NOMO-1 treated with dmso at 0.1 percent for 144 hours (cell line): ENCODE results near the gene KCNIP4.
"Not testable (repeated sequence)": the region's sequence is repeated elsewhere in the genome, so short reads cannot be mapped to it uniquely, and the experiment has no call there.

Experiments used
- DNase-seq: peaks from one replicate; lab custom pipeline; 2025; ENCODE audit not compliant: unreplicated experiment; lab: John Stamatoyannopoulos, UW

Gene KCNIP4

GRCh38 chr4:21948347-21949072 lies at the start of gene KCNIP4:
Gene KCNIP4 (minus strand): TSS chr4:21948772.
- DNase-seq = no peak

DNA sequence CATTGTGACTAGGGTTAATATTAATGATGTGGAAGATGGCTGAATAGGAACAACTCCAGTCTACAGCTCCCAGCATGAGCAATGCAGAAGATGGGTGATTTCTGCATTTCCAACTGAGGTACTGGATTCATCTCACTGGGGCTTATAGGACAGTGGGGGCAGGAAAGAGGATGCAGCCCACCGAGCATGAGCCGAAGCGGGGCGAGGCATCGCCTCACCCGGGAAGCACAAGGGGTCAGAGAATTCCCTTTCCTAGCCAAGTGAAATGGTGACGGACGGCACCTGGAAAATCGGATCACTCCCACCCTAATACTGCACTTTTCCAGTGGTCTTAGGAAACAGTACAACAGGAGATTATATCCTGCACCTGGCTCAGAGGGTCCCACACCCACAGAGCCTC lies 48.0 kb upstream of the KCNIP4 start:
- DNase-seq = not testable (repeated sequence)

DNA sequence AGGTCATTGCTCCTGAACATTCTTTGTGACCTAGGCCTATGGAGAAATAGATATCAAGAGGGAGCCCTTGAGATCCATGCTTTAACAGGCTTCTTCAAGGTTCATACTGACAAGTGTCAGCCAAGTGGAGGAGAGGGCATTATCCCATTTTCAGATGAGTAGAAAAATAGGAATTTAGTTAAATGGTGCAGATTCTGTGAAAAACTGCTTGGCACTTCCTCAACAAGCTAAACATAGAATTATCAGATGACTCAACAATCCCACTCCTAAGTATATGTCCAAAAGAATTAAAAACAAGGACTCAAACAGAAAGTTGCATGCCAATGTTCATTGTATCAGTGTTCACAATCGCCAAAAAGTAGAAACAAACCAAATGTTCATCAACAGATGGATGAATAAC lies 43.8 kb upstream of the KCNIP4 start:
- DNase-seq = no peak

GRCh38 chr4:21991562-21991961 lies 43.0 kb upstream of the KCNIP4 start:
- no peak for DNase-seq

- DNase-seq = no peak
Observed at GRCh38 chr4:21991050-21991449, 42.5 kb upstream of the KCNIP4 start.

DNA sequence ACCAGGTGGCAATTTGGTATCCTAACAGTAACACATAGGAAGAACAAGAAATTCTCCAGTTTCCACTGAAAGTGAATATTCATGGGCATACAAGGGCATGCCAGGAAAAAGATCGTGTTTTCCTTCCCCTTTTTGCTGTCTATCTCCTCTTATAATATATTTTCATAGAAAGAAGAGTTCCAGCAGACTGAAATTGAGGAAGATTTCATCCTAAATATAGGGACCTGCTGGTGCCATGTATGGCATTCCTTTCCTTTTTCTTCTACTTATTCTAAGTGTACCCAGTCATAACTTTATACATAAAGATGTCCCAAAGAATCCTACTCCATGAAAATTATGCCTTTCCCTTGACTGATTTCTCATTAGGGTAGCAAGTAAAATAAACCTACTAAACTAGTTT lies 40.8 kb upstream of the KCNIP4 start:
- no peak for DNase-seq

- DNase-seq = no peak
Observed at GRCh38 chr4:21986307-21986706, 37.7 kb upstream of the KCNIP4 start.

DNA sequence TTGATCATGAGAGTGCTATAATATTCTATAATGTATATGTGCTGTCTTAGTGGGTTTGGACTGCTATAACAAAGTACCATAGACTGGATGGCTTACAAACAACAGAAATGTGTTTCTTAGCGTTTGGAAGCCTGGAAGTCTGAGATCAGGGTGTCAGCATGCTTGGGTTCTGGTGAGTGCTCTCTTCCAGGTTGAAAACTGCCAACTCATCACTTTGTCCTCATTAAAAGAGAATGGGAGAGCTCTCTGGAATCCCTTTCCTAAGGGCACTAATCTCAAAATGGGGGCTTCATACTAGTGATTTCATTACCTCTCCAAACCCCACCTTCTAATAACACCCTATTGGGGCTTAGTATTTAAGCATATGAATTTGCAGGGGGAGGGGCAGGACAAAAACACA lies 33.5 kb upstream of the KCNIP4 start:
- no peak for DNase-seq

- no peak for DNase-seq
Observed at GRCh38 chr4:21979196-21979595, 30.6 kb upstream of the KCNIP4 start.

DNA sequence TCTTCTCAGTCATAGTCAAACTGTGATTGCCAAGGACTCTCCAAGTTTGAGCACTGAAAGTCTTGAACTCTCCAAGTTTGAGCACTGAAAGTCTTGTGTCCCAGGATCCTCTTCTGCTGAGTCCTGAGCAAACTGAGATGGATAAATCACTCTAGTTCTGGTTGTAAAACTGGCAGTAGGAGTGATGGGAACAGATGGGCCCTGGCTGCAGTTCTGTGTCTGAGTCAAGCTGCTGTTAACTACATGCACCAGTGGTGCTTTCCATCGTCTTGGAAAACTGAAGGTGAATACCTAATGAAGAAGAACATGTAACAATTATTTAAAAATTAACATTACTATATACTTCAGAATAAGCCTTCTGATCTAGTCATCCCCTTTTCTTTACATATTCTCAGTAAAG lies 27.6 kb upstream of the KCNIP4 start:
- no peak for DNase-seq

DNA sequence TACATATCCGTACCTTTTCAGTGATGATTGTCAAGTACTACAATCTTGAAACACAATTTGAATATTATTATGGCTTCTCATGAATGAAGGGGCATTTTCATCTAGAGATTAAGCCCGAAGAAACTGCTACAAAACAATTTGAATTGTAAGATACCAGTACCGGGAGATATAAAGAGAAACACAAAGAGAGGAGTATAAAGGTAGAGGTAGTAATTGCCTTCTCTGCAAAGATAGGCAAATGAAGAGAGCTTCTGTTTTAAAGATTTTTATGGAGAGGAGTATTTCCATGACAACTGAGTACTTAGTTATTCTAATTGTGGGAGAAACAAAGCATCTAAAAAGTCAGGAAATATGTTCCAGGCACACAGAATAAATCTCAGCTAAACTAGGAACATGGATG lies 25.3 kb upstream of the KCNIP4 start:
- DNase-seq = no peak

DNA sequence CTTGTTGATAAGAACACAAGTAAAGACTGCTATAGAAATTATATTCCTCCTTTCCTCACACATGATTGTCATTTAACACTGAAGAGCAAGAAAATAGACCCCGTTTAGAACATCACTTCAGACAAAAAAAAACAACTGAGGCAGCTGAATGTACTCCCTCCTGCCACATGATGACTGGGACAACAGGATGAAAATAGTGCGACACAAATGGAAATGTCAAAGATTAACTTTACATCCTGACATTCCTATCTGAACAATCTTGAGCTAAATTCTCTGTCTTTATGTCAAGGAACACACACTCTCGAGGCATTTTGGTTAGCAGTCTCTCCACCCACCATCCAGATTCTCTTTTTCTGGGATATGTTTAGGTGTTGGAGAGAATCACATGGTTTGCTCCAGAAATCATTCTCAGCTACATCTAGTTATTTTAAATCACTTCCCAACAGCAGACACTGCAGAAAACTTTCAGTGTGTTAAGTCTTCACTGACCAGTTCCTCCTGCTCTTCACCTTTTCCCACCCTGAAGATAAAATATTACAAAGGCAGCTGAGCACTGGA lies 16.3 kb upstream of the KCNIP4 start:
- no peak for DNase-seq

- no peak for DNase-seq
Observed at GRCh38 chr4:21962691-21963090, 14.1 kb upstream of the KCNIP4 start.

- no peak for DNase-seq
Observed at GRCh38 chr4:21960793-21961192, 12.2 kb upstream of the KCNIP4 start.

GRCh38 chr4:21954916-21955315 lies 6.3 kb upstream of the KCNIP4 start:
- no peak for DNase-seq

GRCh38 chr4:21953653-21954052 lies 5.1 kb upstream of the KCNIP4 start:
- no peak for DNase-seq

DNA sequence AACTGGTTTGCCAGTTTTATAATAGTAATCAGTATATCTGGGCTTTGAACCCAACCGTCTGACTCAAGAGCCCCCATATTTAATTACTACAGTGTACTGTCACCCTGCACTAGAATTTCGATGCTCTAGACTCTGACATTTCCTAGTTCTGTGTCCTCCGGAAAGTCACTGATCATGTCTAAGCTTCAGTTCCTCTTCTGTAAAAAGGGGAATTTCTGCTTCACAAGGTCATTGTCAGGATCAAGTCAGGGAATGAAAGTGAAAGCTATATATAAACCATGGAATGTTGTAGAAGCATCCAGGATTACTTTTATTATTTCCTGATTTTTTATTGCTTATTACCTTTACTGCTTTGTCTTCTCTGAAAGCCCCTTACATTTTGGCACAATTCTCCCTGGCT lies 4.0 kb upstream of the KCNIP4 start:
- no peak for DNase-seq

DNA sequence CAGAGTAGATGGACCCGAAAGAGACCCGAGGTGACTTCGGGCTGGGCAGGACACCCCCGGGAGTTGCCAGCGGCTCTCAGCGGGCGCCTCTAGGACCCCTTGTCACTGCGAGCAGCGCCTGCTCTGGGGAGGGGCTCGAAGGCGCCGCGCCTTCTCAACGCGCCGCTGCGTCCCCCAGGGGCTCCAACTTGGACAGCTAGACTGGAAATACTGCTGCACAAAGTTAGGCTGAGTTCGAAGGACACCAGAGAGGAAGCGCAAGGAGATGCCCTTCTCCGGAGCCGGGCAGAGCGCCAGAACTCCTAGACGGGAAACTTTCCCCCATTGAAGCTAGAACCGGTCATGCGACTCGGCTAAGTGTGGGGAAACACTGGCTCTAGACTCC lies 493 bp upstream of the KCNIP4 start:
- no peak for DNase-seq

- DNase-seq = no peak
Observed at GRCh38 chr4:21947791-21948346, 703 bp downstream of the KCNIP4 start.

DNA sequence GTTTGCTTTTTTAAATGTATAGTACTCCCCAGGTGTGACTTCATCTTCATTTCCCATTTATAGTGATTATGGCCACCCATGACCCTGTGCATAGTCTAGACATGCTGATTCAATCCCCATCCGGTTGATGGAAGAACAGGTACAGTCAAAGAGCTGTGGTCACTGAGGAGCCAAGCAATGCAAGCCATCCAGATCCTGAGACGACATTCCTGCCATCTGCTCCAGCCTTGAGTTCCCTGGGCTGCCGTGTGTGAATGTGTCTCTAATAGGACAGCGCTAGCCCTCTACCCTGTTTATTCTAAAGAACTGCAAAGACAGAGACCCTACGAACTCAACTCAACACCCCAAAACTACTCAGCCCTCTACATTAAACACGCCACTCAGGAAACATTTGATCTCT lies 1.7 kb downstream of the KCNIP4 start:
- no peak for DNase-seq

GRCh38 chr4:21921526-21922180 lies 26.9 kb downstream of the KCNIP4 start:
- no peak for DNase-seq

GRCh38 chr4:21915761-21916160 lies 32.8 kb downstream of the KCNIP4 start:
- no peak for DNase-seq
